GM10266 (cell line): Measurements from ENCODE around the gene TPSAB1.

Source experiments
- DNase-seq: peaks from one replicate; pipeline ENCODE4 v3.0.0; 2012; ENCODE audit errors: extremely low spot score
- TF ChIP-seq, protein P1 (sequence below): IDR thresholded peaks from 2 replicates; pipeline ENCODE4 v1.5.1; 2012; ENCODE audit warnings: mild to moderate bottlenecking, low read depth; ENCODE audit not compliant: control insufficient read depth, insufficient read depth; ENCODE audit errors: missing control alignments

The TPSAB1 gene

DNA sequence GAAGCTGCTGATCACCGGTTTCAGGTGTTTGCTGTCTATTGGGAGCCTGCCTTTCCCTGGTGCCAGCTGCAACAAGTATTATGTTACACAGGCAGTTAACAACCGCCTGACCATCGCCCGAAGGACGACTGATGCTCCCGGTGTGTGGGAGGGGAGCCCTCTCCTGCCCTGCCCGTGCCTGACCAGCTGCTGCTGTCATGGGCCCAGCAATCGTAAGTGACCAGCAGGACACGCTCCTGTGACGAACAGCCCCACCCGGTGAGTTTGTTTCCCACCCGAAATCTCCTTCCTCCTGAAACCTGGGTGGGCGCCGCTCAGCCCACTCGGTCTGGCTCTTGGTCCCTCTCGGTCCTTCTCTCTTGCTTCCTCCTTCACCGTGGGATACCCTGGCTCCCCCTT is 51.1 kb downstream of the TPSAB1 start:
- no peak for DNase-seq

More for the DNA sequence above, 51.1 kb downstream of the TPSAB1 start:
- TF ChIP-seq, protein P1, sequence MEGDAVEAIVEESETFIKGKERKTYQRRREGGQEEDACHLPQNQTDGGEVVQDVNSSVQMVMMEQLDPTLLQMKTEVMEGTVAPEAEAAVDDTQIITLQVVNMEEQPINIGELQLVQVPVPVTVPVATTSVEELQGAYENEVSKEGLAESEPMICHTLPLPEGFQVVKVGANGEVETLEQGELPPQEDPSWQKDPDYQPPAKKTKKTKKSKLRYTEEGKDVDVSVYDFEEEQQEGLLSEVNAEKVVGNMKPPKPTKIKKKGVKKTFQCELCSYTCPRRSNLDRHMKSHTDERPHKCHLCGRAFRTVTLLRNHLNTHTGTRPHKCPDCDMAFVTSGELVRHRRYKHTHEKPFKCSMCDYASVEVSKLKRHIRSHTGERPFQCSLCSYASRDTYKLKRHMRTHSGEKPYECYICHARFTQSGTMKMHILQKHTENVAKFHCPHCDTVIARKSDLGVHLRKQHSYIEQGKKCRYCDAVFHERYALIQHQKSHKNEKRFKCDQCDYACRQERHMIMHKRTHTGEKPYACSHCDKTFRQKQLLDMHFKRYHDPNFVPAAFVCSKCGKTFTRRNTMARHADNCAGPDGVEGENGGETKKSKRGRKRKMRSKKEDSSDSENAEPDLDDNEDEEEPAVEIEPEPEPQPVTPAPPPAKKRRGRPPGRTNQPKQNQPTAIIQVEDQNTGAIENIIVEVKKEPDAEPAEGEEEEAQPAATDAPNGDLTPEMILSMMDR, result no peak
